ENCODE results near the gene SBNO2.
"Not testable (repeated sequence)": the region's sequence is repeated elsewhere in the genome, so short reads cannot be mapped to it uniquely, and the experiment has no call there.

The SBNO2 gene

DNA sequence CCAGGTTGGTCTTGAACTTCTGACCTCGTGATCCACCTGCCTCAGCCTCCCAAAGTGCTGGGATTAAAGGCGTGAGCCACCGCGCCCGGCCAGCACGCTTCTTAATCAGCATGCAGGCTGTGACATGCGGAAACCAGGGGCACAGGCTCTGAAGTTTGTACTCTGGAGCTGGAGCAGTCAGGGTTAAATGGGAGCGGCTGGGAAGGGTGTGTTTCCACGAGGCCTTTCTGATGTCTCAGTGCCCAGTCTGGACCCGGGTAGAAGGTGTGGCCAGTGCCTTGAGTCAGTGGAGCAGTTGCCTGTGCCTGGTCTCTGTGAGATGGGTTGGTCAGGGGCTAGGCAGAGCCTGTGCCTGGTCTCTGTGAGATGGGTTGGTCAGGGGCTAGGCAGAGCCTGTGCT is 34.8 kb upstream of the SBNO2 start:
- FAIRE-seq = not testable (repeated sequence)

DNA sequence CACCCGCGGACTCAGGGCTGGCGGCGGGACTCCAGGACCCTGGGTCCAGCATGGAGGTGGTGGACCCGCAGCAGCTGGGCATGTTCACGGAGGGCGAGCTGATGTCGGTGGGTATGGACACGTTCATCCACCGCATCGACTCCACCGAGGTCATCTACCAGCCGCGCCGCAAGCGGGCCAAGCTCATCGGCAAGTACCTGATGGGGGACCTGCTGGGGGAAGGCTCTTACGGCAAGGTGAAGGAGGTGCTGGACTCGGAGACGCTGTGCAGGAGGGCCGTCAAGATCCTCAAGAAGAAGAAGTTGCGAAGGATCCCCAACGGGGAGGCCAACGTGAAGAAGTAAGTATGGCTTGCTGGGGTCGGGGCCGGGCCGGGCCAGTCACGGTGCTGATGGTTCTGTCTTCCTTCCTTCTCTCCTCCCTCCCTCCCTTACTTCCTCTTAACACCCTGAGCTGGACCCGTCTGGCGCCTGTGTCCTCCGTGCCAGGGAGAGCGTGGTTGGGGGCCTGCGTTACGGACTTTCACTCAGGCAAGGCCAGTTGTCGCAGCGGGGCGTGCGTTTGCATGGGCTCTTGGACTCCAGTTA is 32.9 kb upstream of the SBNO2 start:
- no peak for FAIRE-seq

DNA sequence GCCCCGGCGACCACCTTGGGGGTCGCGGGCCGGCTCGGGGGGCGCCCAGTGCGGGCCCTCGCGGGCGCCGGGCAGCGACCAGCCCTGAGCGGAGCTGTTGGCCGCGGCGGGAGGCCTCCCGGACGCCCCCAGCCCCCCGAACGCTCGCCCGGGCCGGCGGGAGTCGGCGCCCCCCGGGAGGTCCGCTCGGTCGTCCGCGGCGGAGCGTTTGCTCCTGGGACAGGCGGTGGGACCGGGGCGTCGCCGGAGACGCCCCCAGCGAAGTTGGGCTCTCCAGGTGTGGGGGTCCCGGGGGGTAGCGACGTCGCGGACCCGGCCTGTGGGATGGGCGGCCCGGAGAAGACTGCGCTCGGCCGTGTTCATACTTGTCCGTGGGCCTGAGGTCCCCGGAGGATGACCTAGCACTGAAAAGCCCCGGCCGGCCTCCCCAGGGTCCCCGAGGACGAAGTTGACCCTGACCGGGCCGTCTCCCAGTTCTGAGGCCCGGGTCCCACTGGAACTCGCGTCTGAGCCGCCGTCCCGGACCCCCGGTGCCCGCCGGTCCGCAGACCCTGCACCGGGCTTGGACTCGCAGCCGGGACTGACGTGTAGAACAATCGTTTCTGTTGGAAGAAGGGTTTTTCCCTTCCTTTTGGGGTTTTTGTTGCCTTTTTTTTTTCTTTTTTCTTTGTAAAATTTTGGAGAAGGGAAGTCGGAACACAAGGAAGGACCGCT is 32.2 kb upstream of the SBNO2 start:
- no peak for FAIRE-seq

DNA sequence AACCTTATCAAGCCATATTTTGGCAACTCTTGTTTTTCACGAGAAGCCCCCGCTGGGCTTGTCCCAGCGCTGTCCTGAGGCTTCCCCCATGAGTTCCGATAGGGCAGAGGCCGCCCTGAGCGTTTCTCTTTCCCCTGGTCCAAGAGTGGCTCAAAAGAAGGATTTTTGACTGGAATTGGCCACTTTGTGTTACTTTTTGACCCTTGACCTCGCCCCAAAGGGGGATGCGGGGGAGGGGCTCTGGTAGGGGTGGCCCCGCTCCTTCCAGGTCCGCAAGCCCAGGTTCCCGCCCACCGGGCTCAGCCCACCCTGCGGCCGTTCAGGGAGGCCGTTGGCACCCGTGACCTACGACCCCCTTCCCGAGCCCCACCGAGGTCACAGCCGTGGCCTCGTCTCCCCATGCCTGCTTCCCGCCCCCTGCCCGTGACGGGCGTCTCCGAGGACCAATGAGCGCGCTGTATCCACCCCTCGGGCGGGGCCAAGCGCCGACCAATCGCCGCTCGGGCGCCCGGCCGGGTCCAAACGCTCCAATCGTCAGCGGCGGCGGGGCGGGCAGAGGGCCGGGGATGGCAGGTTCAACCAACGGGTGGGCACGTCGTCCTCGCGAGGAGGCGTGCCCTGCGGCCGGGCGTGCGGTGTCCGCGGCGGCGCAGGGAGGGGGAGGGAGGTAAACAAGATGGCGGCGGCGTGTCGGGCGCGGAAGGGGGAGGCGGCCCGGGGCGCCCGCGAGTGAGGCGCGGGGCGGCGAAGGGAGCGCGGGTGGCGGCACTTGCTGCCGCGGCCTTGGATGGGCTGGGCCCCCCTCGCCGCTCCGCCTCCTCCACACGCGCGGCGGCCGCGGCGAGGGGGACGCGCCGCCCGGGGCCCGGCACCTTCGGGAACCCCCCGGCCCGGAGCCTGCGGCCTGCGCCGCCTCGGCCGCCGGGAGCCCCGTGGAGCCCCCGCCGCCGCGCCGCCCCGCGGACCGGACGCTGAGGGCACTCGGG is 31.3 kb upstream of the SBNO2 start, which contains the start of gene STK11:
Gene STK11, plus strand, starts transcription at position 665 of the 986 bp plus-strand sequence. CDS start 1,136 bp downstream, outside the sequence.
- no peak for FAIRE-seq

DNA sequence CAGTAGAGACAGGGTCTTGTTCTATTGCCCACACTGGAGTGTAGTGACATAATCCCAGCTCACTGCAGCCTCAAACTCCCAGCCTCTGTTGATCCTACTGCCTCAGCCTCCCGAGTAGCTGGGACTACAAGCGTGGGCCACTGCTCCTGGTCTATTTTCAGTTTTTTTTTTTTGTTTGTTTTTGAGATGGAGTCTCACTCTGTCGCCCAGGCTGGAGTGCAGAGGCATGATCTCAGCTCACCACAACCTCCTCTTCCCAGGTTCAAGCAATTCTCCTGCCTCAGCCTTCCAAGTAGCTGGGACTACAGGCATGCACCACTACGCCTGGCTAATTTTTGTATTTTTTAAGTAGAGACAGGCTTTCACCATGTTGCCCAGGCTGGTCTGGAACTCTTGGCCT is 26.5 kb upstream of the SBNO2 start:
- not testable (repeated sequence) for FAIRE-seq

DNA sequence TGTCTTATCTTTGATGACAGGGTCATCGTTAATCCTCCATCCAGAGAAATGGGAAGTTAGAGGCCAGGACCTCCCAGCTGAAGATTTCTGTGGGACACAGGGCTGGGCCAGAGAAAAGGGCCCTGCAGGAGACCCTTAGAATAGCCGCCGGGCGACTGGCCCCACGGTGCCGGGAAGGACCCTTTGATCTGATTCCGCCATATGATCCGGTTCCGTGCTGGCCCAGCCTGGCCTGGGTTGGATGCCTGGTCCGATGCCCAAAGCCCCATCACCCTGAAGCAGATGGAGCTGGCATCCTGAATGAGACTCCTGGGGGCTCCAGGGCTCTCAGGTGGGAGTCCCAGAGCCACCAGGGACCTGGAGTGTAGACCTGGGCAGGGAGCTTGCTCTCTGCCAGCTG is 25.5 kb upstream of the SBNO2 start:
- FAIRE-seq = no peak

DNA sequence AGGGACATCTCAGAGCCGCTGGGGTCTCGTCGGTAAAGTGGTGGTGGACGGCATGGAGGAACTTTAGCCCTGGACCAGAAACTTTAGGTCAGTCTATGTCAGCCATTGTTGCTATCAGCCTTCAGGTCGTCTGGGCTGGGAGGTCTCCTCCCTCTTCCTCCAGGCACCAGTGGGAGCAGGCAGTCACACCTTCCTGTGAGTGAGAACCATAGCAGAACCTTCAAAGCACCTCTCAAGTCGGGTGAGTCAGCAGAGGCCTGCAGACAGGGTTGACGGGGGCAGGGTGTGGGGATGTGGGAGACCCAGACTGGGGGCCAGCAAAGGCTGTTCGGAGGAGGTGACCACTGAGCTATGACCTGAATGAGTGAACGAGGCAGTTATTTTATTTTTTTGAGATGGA is 15.4 kb upstream of the SBNO2 start:
- FAIRE-seq = no peak

DNA sequence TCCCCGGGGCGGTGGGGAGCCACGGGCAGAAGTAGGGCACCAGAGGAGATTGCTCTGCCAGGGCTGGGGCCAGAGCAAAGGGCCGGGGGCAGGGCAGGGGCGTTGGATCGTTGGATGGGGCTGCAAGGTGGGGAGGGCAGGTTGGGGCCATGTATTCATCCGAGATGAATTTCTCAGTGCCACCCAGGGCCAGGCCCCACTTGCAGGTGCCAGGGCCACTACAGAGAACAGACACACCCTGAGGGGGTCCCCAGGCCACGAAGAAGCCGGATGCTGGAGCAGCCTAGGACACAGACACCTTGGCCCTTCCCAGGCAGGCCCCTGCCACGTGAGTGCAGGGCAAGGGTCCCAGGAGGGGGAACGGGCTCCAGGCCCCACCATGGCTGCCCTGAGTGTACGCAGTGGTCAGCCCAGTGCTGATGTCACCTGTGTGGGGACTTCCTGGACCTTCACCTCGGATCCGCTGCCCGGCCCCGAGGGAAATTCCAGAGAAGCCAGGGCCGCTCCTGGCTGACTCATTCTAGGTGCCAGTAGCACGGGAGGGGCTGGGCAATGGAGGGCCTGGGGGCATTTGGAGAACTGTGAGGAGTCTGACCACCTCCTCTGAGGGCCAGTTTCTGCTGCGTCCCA is 9.6 kb upstream of the SBNO2 start:
- FAIRE-seq = no peak

DNA sequence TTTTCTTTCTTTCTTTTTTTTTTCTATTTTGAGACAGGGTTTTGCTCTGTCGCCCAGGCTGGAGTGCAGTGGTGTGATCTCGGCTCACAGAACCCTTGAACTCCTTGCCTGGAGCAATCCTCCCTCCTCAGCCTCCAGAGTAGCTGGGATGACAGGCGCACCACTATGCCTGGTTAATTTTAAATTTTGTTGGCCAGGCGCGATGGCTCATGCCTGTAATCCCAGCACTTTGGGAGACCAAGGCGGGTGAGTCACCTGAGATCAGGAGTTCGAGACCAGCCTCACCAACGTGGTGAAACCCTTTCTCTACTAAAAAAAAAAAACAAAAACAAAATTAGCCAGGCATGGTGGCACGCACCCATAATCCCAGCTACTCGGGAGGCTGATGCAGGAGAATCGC is 8.7 kb upstream of the SBNO2 start:
- FAIRE-seq = no peak

DNA sequence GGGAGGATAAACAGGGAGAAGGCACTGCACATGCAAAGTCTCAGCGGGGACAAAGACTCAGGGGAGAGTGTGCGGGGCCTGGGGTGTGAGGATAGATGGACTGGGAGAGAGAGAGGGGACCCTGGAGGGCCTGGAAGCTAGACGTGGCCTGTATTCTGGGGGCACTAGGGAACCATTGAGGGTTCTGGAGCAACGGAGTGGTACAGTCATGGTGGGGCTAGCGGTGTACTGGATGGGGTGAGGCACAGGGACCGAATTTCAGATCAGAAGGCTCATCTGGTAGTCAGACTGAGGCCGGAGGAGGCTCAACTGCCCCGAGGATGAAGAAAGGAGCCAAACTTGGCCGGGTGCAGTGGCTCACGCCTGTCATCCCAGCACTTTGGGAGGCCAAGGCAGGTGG is 8.0 kb upstream of the SBNO2 start:
- no peak for FAIRE-seq

DNA sequence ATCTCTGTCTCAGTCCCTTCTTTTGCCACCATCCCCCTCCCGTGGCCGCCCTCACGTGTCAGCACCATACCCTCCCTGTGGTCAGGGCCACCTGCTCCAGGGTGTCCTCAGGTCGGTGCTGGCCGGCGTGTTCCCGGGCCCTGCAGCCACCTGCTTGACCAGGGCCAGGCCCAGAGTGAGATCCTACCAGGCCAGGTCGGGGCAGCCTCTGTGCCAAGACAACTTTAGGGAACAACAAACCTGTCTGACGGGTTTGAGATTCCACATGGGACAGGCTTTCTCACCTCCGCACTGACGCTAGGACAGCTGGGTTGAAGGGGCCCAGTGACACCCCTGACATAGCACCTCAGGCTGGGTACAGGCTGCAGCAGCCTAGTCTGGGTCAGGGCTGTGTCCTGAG is 7.5 kb upstream of the SBNO2 start:
- FAIRE-seq = no peak

DNA sequence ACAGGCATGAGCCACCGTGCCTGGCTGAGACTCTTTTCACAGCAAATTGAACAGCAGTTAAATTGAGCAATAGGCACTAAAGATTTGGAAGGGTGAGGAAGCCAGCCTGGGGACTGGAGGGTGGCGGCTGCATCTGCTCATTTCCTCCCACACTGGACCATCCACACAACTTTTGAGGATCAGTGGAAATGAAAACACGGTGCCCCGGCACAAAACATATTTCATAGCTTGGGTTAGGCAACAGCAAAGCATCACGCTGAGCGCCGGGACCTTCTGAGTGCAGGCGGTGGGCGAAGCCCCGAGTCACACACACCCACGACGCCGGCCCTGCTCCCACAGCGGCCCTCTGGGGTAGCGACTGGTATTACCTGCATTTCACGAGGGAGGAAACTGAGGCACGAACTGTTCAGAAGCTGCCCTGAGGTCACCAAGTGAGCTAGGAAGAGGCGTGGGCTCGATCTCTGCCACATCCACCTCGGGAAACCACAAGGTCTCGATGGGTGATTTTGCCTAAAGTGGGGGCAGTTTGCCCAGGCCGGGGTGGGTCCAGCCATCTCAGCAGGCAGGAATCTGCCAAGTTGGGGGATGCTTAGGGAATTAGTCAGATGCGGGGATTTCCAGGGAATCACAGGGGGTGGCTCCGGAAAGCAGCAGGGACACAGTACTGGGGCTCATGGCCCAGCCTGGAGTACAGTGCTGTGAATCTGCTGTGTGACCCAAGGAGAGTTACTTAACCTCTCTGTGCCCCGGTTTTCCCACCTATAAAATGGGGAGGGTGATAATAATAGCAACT is 3.5 kb upstream of the SBNO2 start:
- FAIRE-seq = no peak

DNA sequence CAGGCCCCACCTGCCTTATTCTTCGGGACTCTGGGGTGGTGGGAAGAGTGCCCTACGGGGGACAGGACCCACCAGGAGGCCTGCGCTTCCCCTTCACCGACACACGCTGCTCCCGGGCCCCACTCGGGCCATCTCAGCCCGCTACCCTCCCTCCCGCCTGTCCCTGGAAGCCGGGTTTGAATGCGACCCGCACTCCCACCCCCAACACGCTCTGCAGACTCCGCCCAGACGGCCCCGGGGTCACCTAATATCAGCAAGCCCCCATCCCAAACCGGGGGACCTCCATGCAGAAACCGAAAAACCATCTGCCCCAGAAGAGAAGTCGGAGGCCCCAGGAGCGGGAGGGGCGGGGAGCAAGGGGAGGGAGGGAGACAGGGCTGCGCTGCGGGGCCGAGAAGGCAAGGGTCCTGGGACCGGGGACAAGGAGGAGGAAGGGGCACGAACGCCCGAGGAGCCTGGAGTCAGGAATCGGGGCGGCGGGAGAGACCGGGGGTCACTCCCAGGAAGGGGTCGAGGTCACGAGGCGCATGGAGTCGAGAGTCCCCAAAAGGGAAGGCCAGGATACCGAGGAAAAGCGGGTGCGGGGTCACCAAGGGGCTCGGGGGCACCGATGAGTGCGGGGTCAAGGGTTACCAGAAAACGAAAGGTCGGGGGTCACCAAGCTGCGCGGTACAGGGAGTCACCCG is 766 bp downstream of the SBNO2 start:
- no peak for FAIRE-seq

DNA sequence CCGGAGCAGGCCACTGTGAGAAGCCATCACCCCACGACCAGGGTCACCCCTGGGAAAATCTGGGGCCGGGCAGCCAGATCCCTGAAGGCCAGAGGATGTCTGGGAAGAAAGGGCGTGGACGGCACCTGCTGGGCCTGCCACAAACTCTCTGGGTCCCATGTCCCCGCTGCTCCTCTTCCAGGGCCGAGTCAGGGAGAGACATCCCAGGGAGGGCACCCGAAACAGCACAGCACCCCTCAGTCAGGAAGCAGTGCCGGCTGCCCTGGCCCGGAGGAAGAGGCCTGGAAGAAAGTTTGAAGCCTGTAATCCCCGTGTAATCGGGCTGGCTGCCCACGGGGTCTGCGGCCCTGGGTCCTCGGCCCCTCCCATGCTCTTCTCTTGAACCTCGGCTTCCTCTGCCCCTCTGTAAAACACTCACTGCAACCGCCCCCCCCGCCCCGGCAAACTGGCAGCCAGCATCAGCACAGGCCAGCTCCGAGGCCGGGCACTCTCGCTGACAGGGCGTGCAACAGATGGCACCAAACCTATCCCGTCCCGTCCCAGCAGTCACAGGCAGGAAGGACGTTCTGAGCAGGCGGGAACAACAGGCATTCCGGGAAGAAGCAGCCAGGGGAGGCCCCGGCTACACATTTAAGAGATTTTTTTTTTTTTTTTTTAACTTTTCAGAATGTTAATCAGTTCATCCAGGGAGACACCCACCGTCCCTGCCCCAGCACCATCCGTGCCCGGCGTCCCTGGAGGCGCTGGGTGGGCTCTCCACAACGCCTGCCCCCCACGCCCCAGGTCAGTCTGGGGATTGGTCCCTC is 1.5 kb downstream of the SBNO2 start:
- no peak for FAIRE-seq

DNA sequence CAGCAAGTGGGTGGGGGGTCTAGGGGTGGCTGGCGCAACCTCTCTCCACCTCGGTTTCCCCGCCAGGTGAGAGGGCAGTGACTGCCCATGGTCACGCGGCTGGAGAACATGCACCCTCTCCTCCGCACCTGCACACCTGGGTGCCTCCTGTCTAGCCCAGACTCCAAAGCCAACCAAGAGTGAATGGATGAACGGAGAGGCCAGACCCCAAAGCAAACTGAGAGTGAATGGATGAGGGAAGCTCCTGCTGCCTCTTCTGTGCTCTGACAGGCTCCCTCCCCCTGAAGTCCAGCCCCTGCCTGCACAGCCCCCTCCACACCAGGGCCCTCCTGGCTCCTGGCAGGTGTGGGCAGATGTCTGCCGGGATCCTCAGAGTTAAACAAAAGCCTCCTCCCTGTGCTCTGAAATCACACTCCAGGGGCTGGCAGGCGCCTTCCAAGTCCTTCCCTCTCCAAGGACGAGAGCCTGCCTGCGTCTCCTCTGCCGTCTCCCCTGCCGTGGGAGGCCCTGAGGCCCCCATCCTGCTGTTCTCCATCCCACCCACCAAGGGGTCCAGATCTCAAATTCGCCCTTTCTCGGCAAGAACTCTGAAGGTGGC is 2.2 kb downstream of the SBNO2 start:
- no peak for FAIRE-seq

DNA sequence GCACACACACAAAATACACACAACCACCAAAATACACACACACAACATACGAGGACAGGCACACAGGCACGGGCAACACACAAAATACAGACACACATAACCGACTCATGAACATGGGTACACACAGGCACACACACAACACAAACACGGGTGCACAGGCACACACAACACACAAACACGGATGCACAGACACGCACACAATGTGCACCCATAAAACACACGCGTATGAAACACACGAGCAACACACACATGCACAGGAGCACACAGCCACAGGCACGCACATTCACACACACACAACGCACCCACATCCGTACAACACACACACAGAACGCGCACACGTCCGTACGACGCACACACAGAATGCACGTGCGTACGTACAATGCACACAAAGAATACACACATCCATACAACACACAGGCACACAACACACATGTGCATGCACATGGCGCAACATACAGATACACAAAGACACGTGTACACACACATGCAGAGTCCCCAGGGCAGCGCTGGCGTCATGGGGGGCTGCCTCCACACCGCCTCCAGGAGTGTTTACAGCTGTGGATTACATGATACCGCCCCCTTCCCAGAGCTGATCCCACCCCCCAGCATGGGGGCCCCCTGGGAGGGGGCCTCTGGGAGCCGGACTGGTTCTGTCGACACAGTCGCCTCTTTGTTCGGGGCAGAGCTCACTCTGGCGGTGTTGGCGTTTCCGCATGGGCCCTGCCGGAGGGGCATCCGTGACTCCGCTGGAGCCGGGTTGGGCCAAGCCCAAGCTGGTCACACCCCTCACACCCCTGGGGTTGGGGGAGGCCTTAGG is 2.9 kb downstream of the SBNO2 start:
- FAIRE-seq = no peak

DNA sequence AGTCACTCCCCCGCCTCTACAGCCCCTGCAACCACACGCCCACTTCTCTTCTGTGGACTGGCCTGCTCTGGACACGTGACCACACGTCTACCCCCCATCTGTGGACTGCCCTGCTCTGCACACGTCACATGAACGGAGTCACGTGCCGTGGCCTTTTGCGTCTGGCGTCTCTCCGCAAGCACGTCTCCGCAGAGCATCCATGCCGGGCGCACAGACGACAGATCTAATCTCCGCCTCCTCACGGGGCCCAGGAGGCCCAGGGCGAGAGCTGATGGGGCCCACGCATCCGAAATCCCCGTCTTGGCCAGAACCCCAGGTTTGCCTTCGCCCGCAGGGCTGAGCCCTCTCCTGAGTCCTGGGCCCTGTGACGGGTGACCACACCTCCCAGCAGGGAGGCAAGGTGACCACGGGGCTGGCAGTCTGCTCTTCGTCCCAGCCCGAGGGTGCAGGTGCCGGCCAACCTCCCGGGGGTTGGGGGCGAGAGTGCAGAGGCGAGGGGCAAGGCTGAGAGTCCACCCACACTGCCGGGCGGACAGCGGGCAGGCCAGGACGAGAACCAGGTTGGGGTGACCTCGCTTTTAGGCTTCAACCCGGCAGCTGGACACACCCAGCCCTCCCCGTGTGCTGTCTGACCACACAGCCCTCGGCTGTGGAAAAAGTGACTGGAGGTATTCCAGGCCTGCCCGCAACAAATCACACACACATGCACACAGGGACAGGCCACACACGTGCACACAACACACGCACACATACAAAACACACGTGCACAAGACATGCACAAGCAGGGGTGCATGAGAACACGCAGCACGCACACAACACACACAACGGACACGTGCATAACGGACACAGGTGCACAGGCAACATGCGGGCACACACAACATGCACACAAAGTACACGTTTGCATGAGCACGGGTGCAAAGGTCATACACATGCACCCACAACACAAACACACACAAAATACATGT is 3.9 kb downstream of the SBNO2 start:
- no peak for FAIRE-seq

DNA sequence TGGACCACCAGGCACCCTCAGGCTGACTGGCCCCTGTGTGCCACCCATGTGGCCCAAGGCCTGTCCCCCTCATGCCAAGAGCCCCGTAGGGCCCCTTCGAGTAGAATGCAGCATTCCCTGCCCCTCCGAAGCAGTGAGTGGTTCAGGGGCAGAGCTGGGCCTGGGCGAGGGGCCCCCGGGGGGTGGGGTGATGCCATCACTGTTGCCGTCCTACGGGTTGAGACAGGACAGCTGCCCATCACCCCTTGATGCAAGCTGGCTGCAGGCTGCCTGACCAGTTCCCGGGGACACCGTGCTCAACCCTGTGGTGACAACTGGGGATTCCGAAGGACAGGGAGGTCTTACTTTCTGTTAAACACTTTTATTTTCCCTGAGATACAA is 4.7 kb downstream of the SBNO2 start:
- FAIRE-seq = no peak
